Measurements from ENCODE around the gene SOX1.

SOX1 gene

DNA sequence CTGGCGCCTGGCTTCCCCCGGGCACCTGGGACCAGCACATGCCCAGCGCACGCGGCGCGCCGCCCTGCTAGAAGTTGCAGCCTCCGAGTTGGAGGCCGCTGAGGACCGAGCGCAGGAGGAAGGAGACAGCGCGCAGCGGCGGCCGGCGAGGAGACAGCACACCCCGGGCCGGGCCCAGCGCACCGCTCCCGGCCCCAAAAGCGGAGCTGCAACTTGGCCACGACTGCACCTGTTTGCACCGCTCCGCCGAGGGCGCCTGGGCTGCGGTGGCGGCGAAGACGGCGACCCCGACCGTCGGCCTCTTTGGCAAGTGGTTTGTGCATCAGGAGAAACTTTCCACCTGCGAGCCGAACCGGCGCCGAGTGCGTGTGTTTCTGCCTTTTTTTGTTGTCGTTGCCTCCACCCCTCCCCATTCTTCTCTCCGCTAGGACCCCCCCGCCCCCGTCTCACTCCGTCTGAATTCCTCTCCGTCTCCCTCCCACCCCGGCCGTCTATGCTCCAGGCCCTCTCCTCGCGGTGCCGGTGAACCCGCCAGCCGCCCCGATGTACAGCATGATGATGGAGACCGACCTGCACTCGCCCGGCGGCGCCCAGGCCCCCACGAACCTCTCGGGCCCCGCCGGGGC lies at the start of gene SOX1:
Gene SOX1 (plus strand): TSS at position 34 of the 626 bp plus-strand sequence. CDS start 510 bp downstream, at position 544.
- DNase-seq (ENCODE audit: low read depth in 2 of 2), result no peak

- no peak for DNase-seq (ENCODE audit: low read depth in 2 of 2)
These were observed 42.4 kb upstream of the SOX1 start for GRCh38 chr13:112024577-112024976.

GRCh38 chr13:112027250-112027649 lies 39.7 kb upstream of the SOX1 start:
- no peak for DNase-seq (ENCODE audit: low read depth in 2 of 2)

DNA sequence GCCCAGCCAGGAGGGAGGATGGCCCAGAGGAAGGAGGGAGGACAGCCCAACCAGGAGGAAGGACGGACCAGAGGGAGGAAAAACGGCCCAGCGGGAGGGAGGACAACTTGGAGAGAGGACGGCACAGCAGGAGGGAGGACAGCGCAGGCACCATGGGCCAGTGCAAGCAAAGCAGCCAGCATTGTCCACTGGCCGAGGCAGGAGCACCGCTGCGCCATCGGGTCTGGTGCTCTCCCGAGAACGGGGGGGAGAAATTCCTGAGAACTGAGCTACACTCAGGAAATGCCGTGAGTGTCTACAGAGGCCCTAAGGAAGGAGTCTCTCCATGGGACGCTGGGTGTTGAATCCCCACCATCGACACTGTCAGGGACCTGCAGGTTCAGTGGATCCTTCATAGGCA lies 38.5 kb upstream of the SOX1 start:
- no peak for DNase-seq (ENCODE audit: low read depth in 2 of 2)

DNA sequence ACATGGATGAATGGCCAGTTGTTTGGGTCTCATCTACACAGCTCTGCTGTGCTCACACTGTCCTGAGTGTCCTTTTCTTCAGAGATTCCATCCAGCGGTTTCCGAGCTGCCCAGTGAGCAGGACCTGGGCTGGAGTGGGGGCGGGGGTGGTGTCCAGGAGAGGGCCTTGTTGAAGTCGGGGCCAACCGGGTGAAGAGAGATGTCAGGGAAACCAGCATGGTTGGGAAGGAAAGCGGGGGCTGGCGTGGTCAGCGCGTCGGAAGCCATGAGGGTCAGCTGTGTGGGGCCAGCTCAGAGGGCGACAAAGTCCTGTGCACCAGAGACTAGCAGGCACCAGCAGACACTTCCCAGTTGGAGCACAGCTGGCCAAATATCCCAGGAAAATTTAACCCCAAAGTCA lies 37.8 kb upstream of the SOX1 start:
- no peak for DNase-seq (ENCODE audit: low read depth in 2 of 2)

DNA sequence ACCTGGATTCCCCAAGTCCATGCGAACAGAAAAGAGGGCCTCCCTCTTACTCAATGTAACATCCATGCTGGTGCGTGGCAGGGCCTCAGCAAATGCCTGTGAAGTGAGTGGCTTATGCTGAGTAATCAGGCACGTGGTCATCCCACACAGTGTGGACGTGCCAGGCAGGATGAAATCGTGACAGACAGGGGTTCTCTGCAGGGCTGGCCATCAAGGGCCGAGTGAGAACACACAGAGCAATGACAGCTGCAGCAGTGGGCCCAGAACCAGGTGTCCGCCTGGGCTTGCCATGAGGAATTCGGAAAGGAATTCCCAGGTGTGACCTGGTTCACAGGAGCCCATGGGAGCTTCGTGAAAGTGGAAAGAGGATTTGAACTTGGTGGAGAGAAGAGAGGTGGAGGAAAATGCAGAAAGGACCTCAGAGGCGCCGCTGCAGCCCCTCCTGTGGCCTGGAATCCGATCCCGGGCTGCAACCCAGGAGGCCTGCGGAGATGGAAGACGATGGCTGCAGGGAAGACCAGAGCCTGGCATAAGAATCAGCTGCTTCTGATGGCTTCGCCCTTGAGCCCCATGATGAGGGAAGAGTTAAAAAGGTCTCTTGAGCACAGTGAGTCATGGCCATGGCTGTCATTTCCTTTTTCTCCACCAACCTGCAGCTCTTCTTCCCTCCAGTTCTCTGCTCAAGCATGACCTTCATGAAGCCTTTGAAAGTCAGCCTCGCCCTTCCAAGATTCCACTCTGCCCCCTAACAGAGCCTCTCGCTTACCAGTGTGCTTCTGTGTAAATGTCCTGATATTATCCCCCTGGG lies 34.6 kb upstream of the SOX1 start:
- DNase-seq (ENCODE audit: low read depth in 2 of 2), result no peak

DNA sequence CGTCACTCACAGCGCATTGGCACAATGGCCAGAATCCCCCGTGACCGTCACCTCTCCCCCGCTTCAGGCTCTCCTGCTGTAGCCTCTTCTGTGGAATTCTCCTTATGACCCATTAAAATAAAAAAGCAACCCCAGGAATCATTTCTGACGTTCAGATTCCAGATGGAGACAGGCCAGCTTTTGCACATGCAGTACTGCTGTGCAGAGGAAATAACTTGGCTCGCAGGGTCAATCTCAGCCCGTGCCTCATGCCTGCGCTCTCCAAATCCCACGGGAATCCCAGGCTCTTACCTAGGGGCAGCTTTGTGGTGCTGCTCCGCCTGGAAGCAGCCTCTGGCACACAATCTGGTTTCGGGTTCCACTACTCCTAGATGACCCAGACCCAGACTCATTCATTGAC lies 32.7 kb upstream of the SOX1 start:
- DNase-seq (ENCODE audit: low read depth in 2 of 2), result no peak

GRCh38 chr13:112034846-112035245 lies 32.1 kb upstream of the SOX1 start:
- DNase-seq (ENCODE audit: low read depth in 2 of 2), result no peak

GRCh38 chr13:112042496-112042895 lies 24.5 kb upstream of the SOX1 start:
- DNase-seq (ENCODE audit: low read depth in 2 of 2), result no peak

DNA sequence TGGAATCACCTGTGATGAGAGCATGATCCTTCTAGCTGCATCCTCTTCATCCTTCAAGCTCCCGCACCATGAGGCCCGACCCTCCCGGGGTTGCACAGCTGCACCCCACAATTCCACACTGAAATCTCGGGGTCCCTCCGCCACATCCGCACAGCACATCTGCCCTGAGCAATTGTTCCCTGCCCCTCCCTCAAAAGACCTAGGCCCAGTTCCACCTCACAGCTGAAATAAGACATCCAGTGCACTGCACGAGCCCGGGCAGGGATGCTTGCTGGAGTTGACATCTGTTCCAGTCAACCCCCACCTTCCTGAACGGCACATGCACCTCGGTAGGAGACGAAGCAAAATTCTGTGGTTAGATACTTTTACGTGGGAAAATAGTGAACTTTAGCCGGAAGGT lies 14.7 kb upstream of the SOX1 start:
- no peak for DNase-seq (ENCODE audit: low read depth in 2 of 2)

DNA sequence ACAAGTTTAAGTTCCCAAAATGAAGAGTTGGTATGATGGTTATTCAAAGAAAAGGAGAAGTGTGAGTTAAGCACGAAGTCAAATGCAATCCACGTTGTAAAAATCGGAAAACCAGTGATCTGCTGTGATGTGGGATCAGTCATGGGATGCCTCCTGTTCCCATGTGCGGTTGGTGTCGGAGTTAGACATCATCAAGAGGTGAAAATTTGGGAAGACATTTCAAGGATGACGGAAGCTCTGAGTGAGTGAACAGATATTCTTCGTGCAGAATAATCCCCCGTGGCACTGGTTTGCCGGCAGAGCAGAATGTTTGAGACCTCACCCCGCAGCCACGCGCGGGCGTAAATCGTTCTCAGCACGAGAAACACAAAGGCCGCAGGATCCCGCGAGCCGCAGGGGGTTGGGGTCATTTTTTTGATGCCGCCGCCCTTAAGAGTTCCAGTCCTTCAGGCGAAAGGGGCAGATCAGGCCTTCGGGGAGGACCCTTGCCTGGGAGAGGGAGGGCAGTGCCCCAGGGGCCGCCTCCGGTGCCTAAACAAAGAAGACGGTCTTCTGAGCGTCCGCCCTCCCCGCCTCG lies 13.7 kb upstream of the SOX1 start:
- DNase-seq (ENCODE audit: low read depth in 2 of 2), result no peak

- DNase-seq (ENCODE audit: low read depth in 2 of 2), result no peak
These were observed 13.0 kb upstream of the SOX1 start for GRCh38 chr13:112053744-112054615.

DNA sequence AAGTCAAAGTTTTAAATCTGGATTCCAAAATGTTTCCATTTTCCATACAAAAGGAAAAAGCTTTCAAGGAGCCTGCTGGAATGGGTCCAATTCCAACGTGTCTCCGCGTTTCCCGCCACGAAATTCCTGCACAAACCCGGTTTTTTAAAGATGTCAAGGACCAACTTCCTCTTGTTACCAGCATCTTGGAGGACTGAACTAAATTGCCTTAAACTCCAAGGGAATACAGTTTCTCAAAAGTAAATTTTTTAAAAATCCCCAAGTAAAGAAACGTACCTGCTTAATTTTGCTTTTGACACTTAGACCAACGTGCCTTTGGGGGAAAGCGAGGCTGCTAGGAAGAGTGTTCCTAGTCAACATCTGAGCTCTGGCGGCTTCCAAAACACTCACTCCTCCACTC lies 12.3 kb upstream of the SOX1 start:
- no peak for DNase-seq (ENCODE audit: low read depth in 2 of 2)

GRCh38 chr13:112055036-112055914 lies 11.7 kb upstream of the SOX1 start:
- DNase-seq (ENCODE audit: low read depth in 2 of 2), result no peak

- DNase-seq (ENCODE audit: low read depth in 2 of 2), result no peak
These were observed 11.1 kb upstream of the SOX1 start for GRCh38 chr13:112055915-112056269.

GRCh38 chr13:112056284-112056727 lies 10.6 kb upstream of the SOX1 start:
- no peak for DNase-seq (ENCODE audit: low read depth in 2 of 2)

DNA sequence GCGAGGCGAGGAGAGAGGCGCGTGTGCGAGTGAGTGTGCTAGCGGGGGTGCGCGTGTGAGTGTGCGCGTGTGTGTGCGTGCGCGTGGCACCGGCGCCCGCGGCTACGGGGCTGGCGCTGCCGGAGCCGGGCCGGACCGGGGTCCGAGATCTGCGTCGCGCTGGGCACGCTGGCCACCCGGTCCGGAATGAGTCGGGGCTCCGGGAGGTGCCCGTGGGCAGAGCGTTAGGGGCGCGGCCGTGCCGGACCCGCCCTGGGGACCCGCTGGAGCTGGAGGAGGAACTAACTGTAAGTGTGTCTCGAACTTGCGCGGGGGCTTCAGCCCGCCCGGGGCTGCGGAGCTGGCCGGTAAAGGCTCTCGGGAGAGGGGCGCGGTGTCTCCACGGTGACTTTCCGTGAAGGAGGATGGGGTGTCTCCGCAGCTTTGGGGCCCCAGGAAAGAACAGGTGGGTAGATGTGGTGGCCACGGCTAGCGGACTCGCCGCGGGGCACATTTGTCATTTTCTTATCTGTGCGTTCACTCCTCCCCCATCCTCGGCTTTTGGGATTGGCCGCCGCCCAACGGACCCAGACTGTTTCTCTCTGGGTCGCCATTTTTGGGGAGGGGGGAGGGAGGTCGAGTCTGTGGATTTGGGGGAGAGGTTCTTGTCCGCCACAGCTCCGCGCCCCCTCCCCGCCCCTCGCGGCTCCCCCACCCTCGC lies 10.1 kb upstream of the SOX1 start:
- no peak for DNase-seq (ENCODE audit: low read depth in 2 of 2)

DNA sequence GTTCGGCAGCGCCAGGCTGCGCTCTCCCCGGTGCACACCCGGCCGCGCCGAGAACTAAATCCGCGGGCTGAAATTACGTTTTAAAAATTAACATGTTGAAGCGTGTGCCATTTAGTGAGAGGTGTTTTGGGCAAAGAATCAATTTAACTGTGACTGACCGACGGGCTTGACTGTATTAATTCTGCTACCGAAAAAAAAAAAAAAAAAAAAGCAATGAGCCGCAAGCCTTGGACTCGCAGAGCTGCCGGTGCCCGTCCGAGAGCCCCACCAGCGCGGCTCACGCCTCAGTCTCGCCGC lies 9.6 kb upstream of the SOX1 start:
- DNase-seq (ENCODE audit: low read depth in 2 of 2), result no peak

GRCh38 chr13:112057736-112058518 lies 9.0 kb upstream of the SOX1 start:
- no peak for DNase-seq (ENCODE audit: low read depth in 2 of 2)

GRCh38 chr13:112058519-112058873 lies 8.5 kb upstream of the SOX1 start:
- DNase-seq (ENCODE audit: low read depth in 2 of 2), result no peak
